Measurements from ENCODE around the gene DLL1.

DNA sequence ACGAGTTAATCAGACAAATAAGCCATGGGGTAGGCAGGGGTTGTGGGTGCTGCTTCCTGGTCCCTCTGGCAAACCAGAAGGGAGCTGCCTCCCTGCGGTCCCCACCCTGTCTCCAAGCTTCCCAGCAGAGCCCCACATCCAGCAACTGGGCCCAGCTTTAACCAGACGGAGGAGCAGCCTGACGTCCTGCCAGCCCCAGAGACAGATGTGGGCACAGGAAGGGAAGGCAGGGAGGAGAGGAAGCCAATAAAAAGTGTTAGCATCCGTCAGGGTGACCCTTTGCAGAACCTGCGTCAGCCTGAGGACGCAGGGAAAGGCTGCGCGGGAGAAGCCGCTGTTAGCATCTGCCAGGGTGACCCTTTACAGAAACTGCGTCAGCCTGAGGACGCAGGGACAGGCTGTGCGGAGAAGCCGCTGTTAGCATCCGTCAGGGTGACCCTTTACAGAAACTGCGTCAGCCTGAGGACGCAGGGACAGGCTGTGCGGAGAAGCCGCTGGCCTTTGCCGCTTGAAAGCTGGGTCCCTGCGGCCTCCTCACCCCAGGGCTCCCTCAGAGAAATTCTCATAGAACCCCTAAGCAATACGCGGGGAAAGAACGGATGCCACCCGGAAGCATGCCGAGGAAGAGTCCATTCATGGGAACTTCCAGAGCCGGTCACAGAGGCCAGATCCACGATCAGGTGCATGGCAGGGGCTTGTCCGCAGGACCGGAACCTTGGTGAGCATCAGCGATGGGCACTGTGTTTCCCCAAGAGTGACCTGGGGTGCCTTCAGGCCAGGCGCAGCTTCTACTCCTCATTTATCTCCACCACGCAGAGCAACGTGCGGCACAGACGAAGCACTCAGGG lies 15.9 kb downstream of the DLL1 start:
- TF ChIP-seq, protein P1, sequence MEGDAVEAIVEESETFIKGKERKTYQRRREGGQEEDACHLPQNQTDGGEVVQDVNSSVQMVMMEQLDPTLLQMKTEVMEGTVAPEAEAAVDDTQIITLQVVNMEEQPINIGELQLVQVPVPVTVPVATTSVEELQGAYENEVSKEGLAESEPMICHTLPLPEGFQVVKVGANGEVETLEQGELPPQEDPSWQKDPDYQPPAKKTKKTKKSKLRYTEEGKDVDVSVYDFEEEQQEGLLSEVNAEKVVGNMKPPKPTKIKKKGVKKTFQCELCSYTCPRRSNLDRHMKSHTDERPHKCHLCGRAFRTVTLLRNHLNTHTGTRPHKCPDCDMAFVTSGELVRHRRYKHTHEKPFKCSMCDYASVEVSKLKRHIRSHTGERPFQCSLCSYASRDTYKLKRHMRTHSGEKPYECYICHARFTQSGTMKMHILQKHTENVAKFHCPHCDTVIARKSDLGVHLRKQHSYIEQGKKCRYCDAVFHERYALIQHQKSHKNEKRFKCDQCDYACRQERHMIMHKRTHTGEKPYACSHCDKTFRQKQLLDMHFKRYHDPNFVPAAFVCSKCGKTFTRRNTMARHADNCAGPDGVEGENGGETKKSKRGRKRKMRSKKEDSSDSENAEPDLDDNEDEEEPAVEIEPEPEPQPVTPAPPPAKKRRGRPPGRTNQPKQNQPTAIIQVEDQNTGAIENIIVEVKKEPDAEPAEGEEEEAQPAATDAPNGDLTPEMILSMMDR (IDR thresholded peaks at IDR 0.05): no peak
- TF ChIP-seq, protein P2, sequence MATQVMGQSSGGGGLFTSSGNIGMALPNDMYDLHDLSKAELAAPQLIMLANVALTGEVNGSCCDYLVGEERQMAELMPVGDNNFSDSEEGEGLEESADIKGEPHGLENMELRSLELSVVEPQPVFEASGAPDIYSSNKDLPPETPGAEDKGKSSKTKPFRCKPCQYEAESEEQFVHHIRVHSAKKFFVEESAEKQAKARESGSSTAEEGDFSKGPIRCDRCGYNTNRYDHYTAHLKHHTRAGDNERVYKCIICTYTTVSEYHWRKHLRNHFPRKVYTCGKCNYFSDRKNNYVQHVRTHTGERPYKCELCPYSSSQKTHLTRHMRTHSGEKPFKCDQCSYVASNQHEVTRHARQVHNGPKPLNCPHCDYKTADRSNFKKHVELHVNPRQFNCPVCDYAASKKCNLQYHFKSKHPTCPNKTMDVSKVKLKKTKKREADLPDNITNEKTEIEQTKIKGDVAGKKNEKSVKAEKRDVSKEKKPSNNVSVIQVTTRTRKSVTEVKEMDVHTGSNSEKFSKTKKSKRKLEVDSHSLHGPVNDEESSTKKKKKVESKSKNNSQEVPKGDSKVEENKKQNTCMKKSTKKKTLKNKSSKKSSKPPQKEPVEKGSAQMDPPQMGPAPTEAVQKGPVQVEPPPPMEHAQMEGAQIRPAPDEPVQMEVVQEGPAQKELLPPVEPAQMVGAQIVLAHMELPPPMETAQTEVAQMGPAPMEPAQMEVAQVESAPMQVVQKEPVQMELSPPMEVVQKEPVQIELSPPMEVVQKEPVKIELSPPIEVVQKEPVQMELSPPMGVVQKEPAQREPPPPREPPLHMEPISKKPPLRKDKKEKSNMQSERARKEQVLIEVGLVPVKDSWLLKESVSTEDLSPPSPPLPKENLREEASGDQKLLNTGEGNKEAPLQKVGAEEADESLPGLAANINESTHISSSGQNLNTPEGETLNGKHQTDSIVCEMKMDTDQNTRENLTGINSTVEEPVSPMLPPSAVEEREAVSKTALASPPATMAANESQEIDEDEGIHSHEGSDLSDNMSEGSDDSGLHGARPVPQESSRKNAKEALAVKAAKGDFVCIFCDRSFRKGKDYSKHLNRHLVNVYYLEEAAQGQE (IDR thresholded peaks at IDR 0.05): no peak
- no peak for TF ChIP-seq POLR2A (IDR thresholded peaks at IDR 0.05; ENCODE audit: low read length)
- TF ChIP-seq EP300 (IDR thresholded peaks at IDR 0.05): no peak
- no peak for TF ChIP-seq PBX3 (IDR thresholded peaks at IDR 0.05)
- TF ChIP-seq E2F6 (IDR thresholded peaks at IDR 0.05; ENCODE audit: borderline replicate concordance, low read depth): no peak
- TF ChIP-seq RAD21 (conservative IDR thresholded peaks at IDR 0.05 in 1 of 2, IDR thresholded peaks at IDR 0.05 in 1 of 2): no peak
